ENCODE data around the gene FLNC.

GRCh38 chr7:128796327-128796726 is 33.9 kb upstream of the FLNC start:
- no peak for TF ChIP-seq CTCF (IDR thresholded peaks at IDR 0.05; ENCODE audit: poor library complexity)
- no peak for TF ChIP-seq EZH2 (IDR thresholded peaks at IDR 0.05; ENCODE audit: borderline replicate concordance)
- TF ChIP-seq EZH2phosphoT487 (IDR thresholded peaks at IDR 0.05; ENCODE audit: low read depth, severe bottlenecking, unreplicated experiment) = no peak

Measured in hepatocyte (in vitro differentiated cells).